ENCODE data around the gene SPAAR.

SPAAR gene

GRCh38 chr9:35905051-35905781 is 4.1 kb upstream of the SPAAR start:
- H3K27ac ChIP-seq, result no peak overlapping the region
- TF ChIP-seq ZFX (IDR thresholded peaks at IDR 0.05; ENCODE audit: borderline replicate concordance), result no peak
- no peak for TF ChIP-seq CTCF (IDR thresholded peaks at IDR 0.05)

GRCh38 chr9:35905912-35906679 is 3.2 kb upstream of the SPAAR start, which contains the start of gene HRCT1:
HRCT1 (plus strand) TSS chr9:35906202; CDS start chr9:35906288, 86 bp downstream.
- TF ChIP-seq CTCF (IDR thresholded peaks at IDR 0.05) (no peak), ZFX (IDR thresholded peaks at IDR 0.05; ENCODE audit: borderline replicate concordance) (no peak)
- H3K27ac ChIP-seq, result no peak within 1 kb of the TSS

GRCh38 chr9:35906923-35907699 is 2.2 kb upstream of the SPAAR start:
- no peak overlapping the region for H3K27ac ChIP-seq
- TF ChIP-seq CTCF (IDR thresholded peaks at IDR 0.05) (no peak), ZFX (IDR thresholded peaks at IDR 0.05; ENCODE audit: borderline replicate concordance) (no peak)

- TF ChIP-seq ZFX (IDR thresholded peaks at IDR 0.05; ENCODE audit: borderline replicate concordance) (no peak), CTCF (IDR thresholded peaks at IDR 0.05) (no peak)
- no peak overlapping the region for H3K27ac ChIP-seq
Observed at GRCh38 chr9:35907711-35908503, 1.4 kb upstream of the SPAAR start.

- H3K27ac ChIP-seq, result no peak overlapping the region
- TF ChIP-seq CTCF (IDR thresholded peaks at IDR 0.05), result no peak
- no peak for TF ChIP-seq ZFX (IDR thresholded peaks at IDR 0.05; ENCODE audit: borderline replicate concordance)
Observed at GRCh38 chr9:35908504-35909125, 675 bp upstream of the SPAAR start.

Data from 22Rv1 (cell line).